ENCODE measurements around the gene BDKRB2. TPM values are rescaled to one million over a fixed set of nuclear protein-coding genes. Genes with fewer than 3 reads are reported as not detected.

The BDKRB2 gene
- total RNA-seq, 2 donors from 2014 or later, result 1.1 to 3.8 TPM

DNA sequence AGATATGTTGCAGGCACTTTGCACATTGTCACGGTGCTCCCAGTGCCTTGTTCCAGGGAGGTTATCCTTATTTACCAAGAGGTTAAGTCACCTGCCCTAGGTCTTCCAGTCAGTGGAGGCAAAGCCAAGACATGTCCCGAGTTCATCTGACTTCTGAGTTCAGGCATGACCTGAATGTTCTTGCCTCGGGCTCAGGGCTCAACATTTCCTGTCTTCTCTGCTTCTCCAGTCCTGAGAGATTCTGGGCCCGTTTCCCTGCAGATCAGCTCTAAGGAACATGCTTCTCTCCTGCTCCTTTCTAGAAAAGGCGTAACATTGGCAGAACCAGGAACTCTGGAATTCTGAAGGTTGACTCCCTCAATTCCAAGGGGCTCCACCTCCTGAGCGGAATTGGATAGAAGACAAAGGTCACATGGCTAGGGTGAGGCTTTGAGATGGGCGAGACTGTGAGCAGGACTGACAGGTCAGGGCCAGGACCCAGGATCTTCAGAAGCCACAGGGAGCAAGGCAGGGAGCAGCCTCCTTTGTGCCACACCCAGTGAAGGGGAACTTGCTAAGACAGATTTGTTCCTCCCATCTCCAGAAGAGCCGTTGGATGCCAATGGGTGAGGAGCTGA lies 19.9 kb downstream of the BDKRB2 start:
- Histone ChIP-seq H3K9me3 (ENCODE audit: control insufficient read depth, low read length) (peaks cover 16% of the 10 kb centered on the region), H3K36me3 (ENCODE audit: control insufficient read depth, insufficient read depth, low read length) (no peaks in the 10 kb centered on the region), H3K4me1 (ENCODE audit: control insufficient read depth, insufficient read depth, low read length) (no peaks in the 10 kb centered on the region), H3K27ac (ENCODE audit: low read depth, low read length) (no peak overlapping the region), H3K4me3 (ENCODE audit: low read length) (no peak overlapping the region), H3K27me3 (ENCODE audit: control insufficient read depth, insufficient read depth, low read length, poor library complexity, severe bottlenecking) (no peaks in the 10 kb centered on the region), H3K9ac (ENCODE audit: extremely low read depth, low read length, poor library complexity, severe bottlenecking) (no peak overlapping the region)
- no peaks in the 10 kb centered on the region for H3K27me3 Mint-ChIP-seq (ENCODE audit: insufficient read depth)
- TF ChIP-seq CTCF (conservative IDR thresholded peaks at IDR 0.05), result no peak
- WGBS, 2 experiments (ENCODE audit: insufficient coverage in 1 of 2, insufficient read length in 1 of 2), result 94 to 98% methylated on average over 8 of the region's 8 CpGs
- no peak for DNase-seq
- no peak overlapping the region for H3K4me3 Mint-ChIP-seq
- H3K36me3 Mint-ChIP-seq (ENCODE audit: low read depth), result peaks cover 22% of the 10 kb centered on the region
- peaks cover 5% of the 10 kb centered on the region for H3K4me1 Mint-ChIP-seq
- peak overlapping the region; percentile 24 for H3K27ac Mint-ChIP-seq
- H3K9me3 Mint-ChIP-seq, result peaks cover 15% of the 10 kb centered on the region

GRCh38 chr14:96225213-96225612 lies 20.6 kb downstream of the BDKRB2 start:
- no peak overlapping the region for H3K27ac Mint-ChIP-seq
- H3K9me3 Mint-ChIP-seq, result peaks cover 15% of the 10 kb centered on the region
- peaks cover 16% of the 10 kb centered on the region for H3K9me3 ChIP-seq (ENCODE audit: control insufficient read depth, low read length)
- DNase-seq, result no peak
- no peaks in the 10 kb centered on the region for H3K36me3 ChIP-seq (ENCODE audit: control insufficient read depth, insufficient read depth, low read length)
- H3K4me1 ChIP-seq (ENCODE audit: control insufficient read depth, insufficient read depth, low read length), result no peaks in the 10 kb centered on the region
- TF ChIP-seq CTCF (conservative IDR thresholded peaks at IDR 0.05), result no peak
- H3K4me1 Mint-ChIP-seq, result peaks cover 5% of the 10 kb centered on the region
- no peak overlapping the region for H3K4me3 Mint-ChIP-seq
- WGBS, 2 experiments (ENCODE audit: insufficient coverage in 1 of 2, insufficient read length in 1 of 2), result 89 to 100% methylated on average over 2 to 5 of the region's 5 CpGs
- peaks cover 22% of the 10 kb centered on the region for H3K36me3 Mint-ChIP-seq (ENCODE audit: low read depth)
- no peaks in the 10 kb centered on the region for H3K27me3 Mint-ChIP-seq (ENCODE audit: insufficient read depth)
- no peak overlapping the region for H3K27ac ChIP-seq (ENCODE audit: low read depth, low read length)
- no peak overlapping the region for H3K9ac ChIP-seq (ENCODE audit: extremely low read depth, low read length, poor library complexity, severe bottlenecking)
- no peaks in the 10 kb centered on the region for H3K27me3 ChIP-seq (ENCODE audit: control insufficient read depth, insufficient read depth, low read length, poor library complexity, severe bottlenecking)
- no peak overlapping the region for H3K4me3 ChIP-seq (ENCODE audit: low read length)

DNA sequence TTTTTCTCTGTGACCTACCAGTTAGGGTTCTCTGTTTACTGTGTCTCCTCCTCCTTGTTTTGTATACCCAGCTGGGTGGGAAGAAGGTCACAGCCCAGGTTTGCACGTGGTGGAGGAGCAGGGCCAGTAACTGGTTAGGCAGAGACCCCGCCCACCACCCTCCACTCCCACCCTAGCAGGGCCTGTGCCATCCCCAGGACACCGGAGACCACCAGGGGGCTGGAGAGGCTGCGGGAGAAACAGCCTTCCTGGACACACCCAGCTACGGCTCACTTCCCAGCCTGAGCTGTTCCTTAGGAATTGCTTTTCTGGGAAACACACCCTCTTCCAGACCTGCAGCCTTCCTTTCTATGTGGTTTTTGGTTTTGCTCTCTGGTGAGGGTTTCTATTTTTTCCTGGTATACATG lies 21.1 kb downstream of the BDKRB2 start:
- H3K36me3 ChIP-seq (ENCODE audit: control insufficient read depth, insufficient read depth, low read length), result no peaks in the 10 kb centered on the region
- H3K4me3 Mint-ChIP-seq, result no peak overlapping the region
- H3K27me3 ChIP-seq (ENCODE audit: control insufficient read depth, insufficient read depth, low read length, poor library complexity, severe bottlenecking), result no peaks in the 10 kb centered on the region
- peaks cover 5% of the 10 kb centered on the region for H3K4me1 Mint-ChIP-seq
- peaks cover 16% of the 10 kb centered on the region for H3K9me3 ChIP-seq (ENCODE audit: control insufficient read depth, low read length)
- H3K9me3 Mint-ChIP-seq, result peaks cover 15% of the 10 kb centered on the region
- no peak overlapping the region for H3K4me3 ChIP-seq (ENCODE audit: low read length)
- no peaks in the 10 kb centered on the region for H3K4me1 ChIP-seq (ENCODE audit: control insufficient read depth, insufficient read depth, low read length)
- H3K36me3 Mint-ChIP-seq (ENCODE audit: low read depth), result peaks cover 22% of the 10 kb centered on the region
- no peak overlapping the region for H3K27ac ChIP-seq (ENCODE audit: low read depth, low read length)
- DNase-seq, result peak; percentile 90
- TF ChIP-seq CTCF (conservative IDR thresholded peaks at IDR 0.05), result peak; percentile 73
- peak overlapping the region; percentile 35 for H3K27ac Mint-ChIP-seq
- WGBS, 2 experiments (ENCODE audit: insufficient coverage in 1 of 2, insufficient read length in 1 of 2), result 71% methylated on average over 5 of the region's 5 CpGs; no CpG with 5 or more reads in 1 of the 2 experiments
- H3K9ac ChIP-seq (ENCODE audit: extremely low read depth, low read length, poor library complexity, severe bottlenecking), result no peak overlapping the region
- no peaks in the 10 kb centered on the region for H3K27me3 Mint-ChIP-seq (ENCODE audit: insufficient read depth)
